H1 (cell line): Measurements from ENCODE around the gene NTRK2. TPM values are rescaled to one million over a fixed set of nuclear protein-coding genes. Genes with fewer than 3 reads are reported as not detected.

ENCODE experiments used
- CTCF ChIA-PET: fragments of 300-600 bp; sonication (Branson Sonifier 250); formaldehyde crosslinking; loops from one replicate; lab custom pipeline; 2021; ENCODE audit not compliant: partially characterized antibody; lab: Charles Lee
- POLR2A ChIA-PET: fragments of 300-600 bp; sonication (Branson Sonifier 250); formaldehyde crosslinking; loops from one replicate; lab custom pipeline; 2021; ENCODE audit warnings: inconsistent platforms; ENCODE audit not compliant: partially characterized antibody; lab: Charles Lee
- DNase-seq, 2 experiments: peaks; one replicate each; pipeline versions ENCODE4 v3.0.0 to v3.0.0-alpha.2; 2010 to 2022; ENCODE audit warnings: low spot score in 2 of 2, low read depth in 1 of 2, mixed read lengths in 1 of 2
- FAIRE-seq: peaks from 2 replicates; lab custom pipeline; 2011; peaks lifted over from hg19 to GRCh38; lab: Jason Lieb, UNC
- H2AFZ ChIP-seq: 2 replicates; pipeline ENCODE4 v1.8.1; 2012; ENCODE audit warnings: low read length, inconsistent platforms
- H2AK5ac ChIP-seq: 2 replicates; pipeline ENCODE4 v1.6.1; 2013; ENCODE audit warnings: low read depth, low read length
- H2BK120ac ChIP-seq: replicated peaks from 2 replicates; pipeline ENCODE3; 2013; ENCODE audit warnings: low read depth, low read length, inconsistent platforms
- H2BK12ac ChIP-seq: 2 replicates; pipeline ENCODE4 v1.6.1; 2013; ENCODE audit warnings: low read depth, low read length
- H2BK15ac ChIP-seq: 2 replicates; pipeline ENCODE4 v1.6.1; 2013; ENCODE audit warnings: low read length
- H2BK20ac ChIP-seq: 2 replicates; pipeline ENCODE4 v1.6.1; 2013; ENCODE audit warnings: low read length
- H2BK5ac ChIP-seq: 2 replicates; pipeline ENCODE4 v1.6.1; 2013; ENCODE audit warnings: low read depth, low read length
- H3K14ac ChIP-seq: 2 replicates; pipeline ENCODE4 v1.6.1; 2013; ENCODE audit warnings: inconsistent platforms; ENCODE audit not compliant: insufficient read length
- H3K18ac ChIP-seq: 2 replicates; pipeline ENCODE4 v1.6.1; 2013; ENCODE audit warnings: low read length; ENCODE audit errors: extremely low read depth
- H3K23ac ChIP-seq: 2 replicates; pipeline ENCODE4 v1.6.1; 2013; ENCODE audit warnings: inconsistent platforms; ENCODE audit not compliant: insufficient read length
- H3K23me2 ChIP-seq: 2 replicates; pipeline ENCODE4 v1.6.1; 2013; ENCODE audit warnings: low read depth, low read length
- H3K27ac ChIP-seq: 2 replicates; pipeline ENCODE4 v1.6.1; 2011; ENCODE audit warnings: low read depth, low read length, inconsistent platforms
- H3K27me3 ChIP-seq, 4 experiments: replicated peaks in 1 of 4; 1 replicate in 1 of 4; 2 replicates in 3 of 4; pipeline versions ENCODE4 v1.6.1 to v1.8.1; 2011 to 2013; ENCODE audit warnings: low read length in 3 of 4, mild to moderate bottlenecking in 3 of 4, inconsistent platforms in 2 of 4, mixed read lengths in 2 of 4, moderate library complexity in 1 of 4; ENCODE audit not compliant: control insufficient read depth in 3 of 4, insufficient read depth in 3 of 4; ENCODE audit errors: extremely low read depth in 1 of 4
- H3K36me3 ChIP-seq, 4 experiments: 2 replicates each; pipeline versions ENCODE4 v1.6.1 to v1.8.1; 2011 to 2013; ENCODE audit warnings: mild to moderate bottlenecking in 4 of 4, low read length in 3 of 4, moderate library complexity in 2 of 4, control low read depth in 1 of 4, inconsistent platforms in 1 of 4; ENCODE audit not compliant: insufficient read depth in 4 of 4, control insufficient read depth in 2 of 4
- H3K4ac ChIP-seq: replicated peaks from 2 replicates; pipeline ENCODE3; 2013; ENCODE audit warnings: low read length, low read depth, mixed read lengths, inconsistent platforms; ENCODE audit not compliant: insufficient read length
- H3K4me1 ChIP-seq, 4 experiments: replicated peaks in 1 of 4; 1 replicate in 1 of 4; 2 replicates in 3 of 4; pipeline versions ENCODE4 v1.6.1 to v1.8.1; 2011 to 2013; ENCODE audit warnings: low read length in 3 of 4, inconsistent platforms in 2 of 4, mixed read lengths in 1 of 4; ENCODE audit not compliant: insufficient read depth in 4 of 4, control insufficient read depth in 3 of 4
- H3K4me2 ChIP-seq, 2 experiments: 2 replicates each; pipeline versions ENCODE4 v1.6.1 to v1.8.1; 2011 to 2013; ENCODE audit warnings: low read depth in 2 of 2, low read length in 2 of 2, control low read depth in 1 of 2, inconsistent platforms in 1 of 2, mild to moderate bottlenecking in 1 of 2; ENCODE audit not compliant: insufficient read depth in 1 of 2
- H3K4me3 ChIP-seq, 4 experiments: fragments of 200-600, 300-600 bp in 1 of 4; sonication (generic), shearing (Covaris generic), sonication (Bioruptor Twin) in 1 of 4; 2 replicates each; pipeline versions ENCODE4 v1.5.1 to v1.8.1; 2011 to 2016; ENCODE audit warnings: low read length in 4 of 4, low read depth in 3 of 4, control low read depth in 2 of 4, inconsistent platforms in 2 of 4, mild to moderate bottlenecking in 2 of 4, mixed read lengths in 1 of 4, moderate library complexity in 1 of 4; ENCODE audit not compliant: insufficient read depth in 2 of 4; ENCODE audit errors: extremely low read depth in 1 of 4
- H3K56ac ChIP-seq: replicated peaks from 2 replicates; pipeline ENCODE3; 2013; ENCODE audit warnings: low read depth, mild to moderate bottlenecking, mixed read lengths, low read length, inconsistent platforms; ENCODE audit not compliant: insufficient read length
- H3K79me1 ChIP-seq: 2 replicates; pipeline ENCODE4 v1.6.1; 2013; ENCODE audit warnings: low read depth, low read length, control low read depth
- H3K79me2 ChIP-seq, 2 experiments: 2 replicates each; pipeline versions ENCODE4 v1.6.1 to v1.8.1; 2012 to 2013; ENCODE audit warnings: low read length in 2 of 2, mild to moderate bottlenecking in 2 of 2, inconsistent platforms in 1 of 2; ENCODE audit not compliant: insufficient read depth in 2 of 2, control insufficient read depth in 1 of 2
- H3K9ac ChIP-seq, 4 experiments: replicated peaks in 1 of 4; 1 replicate in 1 of 4; 2 replicates in 3 of 4; pipeline versions ENCODE4 v1.6.1 to v1.8.1; 2011 to 2013; ENCODE audit warnings: low read depth in 3 of 4, low read length in 3 of 4, control low read depth in 2 of 4, mild to moderate bottlenecking in 2 of 4, moderate library complexity in 2 of 4, inconsistent platforms in 1 of 4; ENCODE audit errors: extremely low read depth in 1 of 4
- H3K9me3 ChIP-seq, 2 experiments: 2 replicates each; pipeline versions ENCODE4 v1.6.1 to v1.8.1; 2012 to 2013; ENCODE audit warnings: mild to moderate bottlenecking in 2 of 2, moderate library complexity in 2 of 2, control low read depth in 1 of 2, inconsistent platforms in 1 of 2, low read depth in 1 of 2, low read length in 1 of 2, mixed read lengths in 1 of 2; ENCODE audit not compliant: insufficient read depth in 2 of 2
- H4K20me1 ChIP-seq, 2 experiments: replicated peaks in 1 of 2; 2 replicates each; pipeline versions ENCODE3 to v1.8.1; 2011 to 2013; ENCODE audit warnings: inconsistent platforms in 2 of 2, low read length in 2 of 2, mild to moderate bottlenecking in 1 of 2; ENCODE audit not compliant: insufficient read depth in 2 of 2, control insufficient read depth in 1 of 2
- H4K5ac ChIP-seq: 2 replicates; pipeline ENCODE4 v1.6.1; 2013; ENCODE audit warnings: low read length, low read depth, mixed read lengths, inconsistent platforms; ENCODE audit not compliant: insufficient read length
- H4K8ac ChIP-seq: 2 replicates; pipeline ENCODE4 v1.8.0; 2013; ENCODE audit warnings: mild to moderate bottlenecking, moderate library complexity, low read length, inconsistent platforms; ENCODE audit not compliant: insufficient read depth; ENCODE audit errors: extremely low read depth
- H4K91ac ChIP-seq: replicated peaks from 2 replicates; pipeline ENCODE3; 2013; ENCODE audit warnings: low read length, mixed read lengths, inconsistent platforms; ENCODE audit not compliant: insufficient read length
- ASH2L ChIP-seq: fragments of 200-600, 300-600 bp; sonication (generic); IDR thresholded peaks from one replicate; pipeline ENCODE4 v1.7.1; 2017; ENCODE audit warnings: low read length
- CEBPB ChIP-seq: IDR thresholded peaks from 2 replicates; pipeline ENCODE4 v1.6.1; 2012; ENCODE audit warnings: low read depth, low read length
- EP300 ChIP-seq, 2 experiments: IDR thresholded peaks; 1 replicate in 1 of 2; 2 replicates in 1 of 2; pipeline ENCODE4 v1.6.1; 2011 to 2012; ENCODE audit warnings: low read depth in 2 of 2, low read length in 2 of 2, mild to moderate bottlenecking in 2 of 2, borderline replicate concordance in 1 of 2, inconsistent platforms in 1 of 2, moderate library complexity in 1 of 2
- GABPA ChIP-seq: IDR thresholded peaks from 2 replicates; pipeline ENCODE4 v1.6.1; 2011; ENCODE audit warnings: mild to moderate bottlenecking, low read length, moderate library complexity, borderline replicate concordance; ENCODE audit not compliant: insufficient read depth
- KDM4A ChIP-seq: IDR thresholded peaks from one replicate; pipeline ENCODE4 v1.7.1; 2012; ENCODE audit warnings: low read depth, mild to moderate bottlenecking, moderate library complexity, low read length, inconsistent platforms; ENCODE audit not compliant: severe bottlenecking
- MAFK ChIP-seq: IDR thresholded peaks from 2 replicates; pipeline ENCODE4 v1.6.1; 2012; ENCODE audit warnings: low read depth, mild to moderate bottlenecking, improper control_type of control experiment, low read length
- NANOG ChIP-seq: IDR thresholded peaks from 2 replicates; pipeline ENCODE4 v1.6.1; 2011; ENCODE audit warnings: low read length, low read depth, mild to moderate bottlenecking, inconsistent platforms; ENCODE audit not compliant: insufficient read depth, poor library complexity, severe bottlenecking
- NRF1 ChIP-seq: IDR thresholded peaks from 2 replicates; pipeline ENCODE4 v1.6.1; 2011; ENCODE audit warnings: mild to moderate bottlenecking, low read depth, low read length, improper control_type of control experiment
- POLR2AphosphoS5 ChIP-seq: IDR thresholded peaks from 2 replicates; pipeline ENCODE4 v1.6.1; 2011; ENCODE audit warnings: low read depth, low read length
- RAD21 ChIP-seq, 2 experiments: IDR thresholded peaks in 1 of 2; conservative IDR thresholded peaks in 1 of 2; 2 replicates each; pipeline ENCODE4 v1.6.1; 2011; ENCODE audit warnings: low read depth in 2 of 2, low read length in 2 of 2, improper control_type of control experiment in 1 of 2, inconsistent platforms in 1 of 2, mild to moderate bottlenecking in 1 of 2, moderate library complexity in 1 of 2
- SIRT6 ChIP-seq: IDR thresholded peaks from one replicate; pipeline ENCODE4 v1.7.1; 2012; ENCODE audit warnings: low read length, inconsistent platforms
- SP4 ChIP-seq: IDR thresholded peaks from 2 replicates; pipeline ENCODE4 v1.6.1; 2012; ENCODE audit warnings: low read length, inconsistent platforms
- TAF7 ChIP-seq: optimal IDR thresholded peaks from 2 replicates; pipeline ENCODE3; 2011; ENCODE audit warnings: low read depth, mild to moderate bottlenecking, inconsistent platforms, low read length, moderate library complexity, borderline replicate concordance
- TEAD4 ChIP-seq: IDR thresholded peaks from 2 replicates; pipeline ENCODE4 v1.6.1; 2012; ENCODE audit warnings: low read depth, low read length, inconsistent platforms, mixed read lengths
- YY1 ChIP-seq: IDR thresholded peaks from 2 replicates; pipeline ENCODE4 v1.6.1; 2011; ENCODE audit warnings: low read depth, mild to moderate bottlenecking, low read length
- whole genome bisulfite sequencing, 2 experiments: shearing (Covaris generic) in 1 of 2; methylation state at CpG; one replicate each; pipeline versions ENCODE4 v1.1.6 to v1.1.7; 2013 to 2015; ENCODE audit warnings: low lambda C conversion rate in 2 of 2, mixed read lengths in 2 of 2, inconsistent platforms in 1 of 2, low coverage in 1 of 2, missing lambda C conversion rate in 1 of 2; ENCODE audit not compliant: insufficient replicate concordance in 2 of 2, insufficient coverage in 1 of 2, insufficient read length in 1 of 2; ENCODE audit errors: extremely low coverage in 1 of 2, missing lambda C conversion rate in 1 of 2; 5-methylcytosine and 5-hydroxymethylcytosine counted together
- polyA plus RNA-seq, 7 experiments: library from polyadenylated mRNA; depleted of rRNA in 3 of 7; stranded (reverse) in 5 of 7; unstranded in 2 of 7; fragments of >200 nt in 5 of 7; fragments of 200-250 nt in 2 of 7; gene quantifications; 1 replicate in 5 of 7; 2 replicates in 1 of 7; 4 replicates in 1 of 7; pipeline versions ENCODE4 v1.2.1 to v1.2.3, GENCODE V29; 2011 to 2013; ENCODE audit warnings: missing spikeins in 2 of 7, mixed read lengths in 2 of 7
- total RNA-seq: library from RNA; stranded (reverse); fragmentation: NEBNext Ultra II Directional; extraction: Animal tissue kit (Norgen Biotek cat#: 25700); gene quantifications from 2 replicates; pipeline ENCODE4 v1.2.1, GENCODE V29; 2021

Gene NTRK2
- total and polyA plus RNA-seq, 2 of the 8 experiments (the other 6 are each of a cell fraction or from before 2014, with no cell fraction given): 0.03 to 0.04 TPM

- H2BK5ac ChIP-seq: no peak overlapping the region
- H4K20me1 ChIP-seq: no peaks in the 10 kb centered on the region
- H3K14ac ChIP-seq: no peak overlapping the region
- DNase-seq: no peak
- H3K79me1 ChIP-seq: no peaks in the 10 kb centered on the region
- peak overlapping the region; percentile 57 for H4K91ac ChIP-seq
- no peak overlapping the region for H2BK120ac ChIP-seq
- POLR2A ChIA-PET: no interaction called here
- H2BK20ac ChIP-seq: no peak overlapping the region
- no peaks in the 10 kb centered on the region for H3K36me3 ChIP-seq
- H3K9me3 ChIP-seq: no peaks in the 10 kb centered on the region
- no peak overlapping the region for H2BK15ac ChIP-seq
- FAIRE-seq: no peak
- no peak overlapping the region for H2BK12ac ChIP-seq
- H3K23me2 ChIP-seq: no peaks in the 10 kb centered on the region
- no peak overlapping the region for H3K4ac ChIP-seq
- no peak overlapping the region for H3K23ac ChIP-seq
- H3K4me2 ChIP-seq: no peak overlapping the region
- H4K8ac ChIP-seq: no peak overlapping the region
- no peak overlapping the region for H3K27ac ChIP-seq
- no peaks in the 10 kb centered on the region; a peak in 1 of 7 replicates for H3K27me3 ChIP-seq
- WGBS, 2 experiments: 90% methylated on average over 7 of the region's 7 CpGs; no CpG with 5 or more reads in 1 of the 2 experiments
- H3K18ac ChIP-seq: no peak overlapping the region
- H3K4me1 ChIP-seq: peaks cover 0 to 11% (median 5%) of the 10 kb centered on the region in 4 experiments; a peak in 5 of 7 replicates
- CTCF ChIA-PET: interaction anchor here (0.8 to 1.4 kb wide), 3 partner anchors 10 to 57 kb away, joined by 3 to 4 read pairs (median 3); no protein-coding TSS in a partner anchor
- H3K56ac ChIP-seq: no peak overlapping the region
- no peak overlapping the region for H3K4me3 ChIP-seq
- H2AK5ac ChIP-seq: no peak overlapping the region
- no peak overlapping the region for H2AFZ ChIP-seq
- no peak overlapping the region for H3K9ac ChIP-seq
- H3K79me2 ChIP-seq: no peaks in the 10 kb centered on the region
- H4K5ac ChIP-seq: no peak overlapping the region
- TF ChIP-seq NRF1 (no peak), CEBPB (no peak), KDM4A (no peak), SIRT6 (no peak), POLR2AphosphoS5 (no peak), YY1 (no peak), NANOG (no peak), TEAD4 (no peak), SP4 (no peak), ASH2L (no peak), EP300 (IDR thresholded peaks at IDR 0.05; ENCODE audit: borderline replicate concordance in 1 of 2, low read depth in 2 of 2, low read length in 2 of 2) (no peak), RAD21 (IDR thresholded peaks at IDR 0.05 in 1 of 2, conservative IDR thresholded peaks at IDR 0.05 in 1 of 2; ENCODE audit: low read depth in 2 of 2, low read length in 2 of 2) (no peak), GABPA (no peak), TAF7 (no peak), MAFK (no peak)
Observed at GRCh38 chr9:84731696-84732095, 62.2 kb downstream of the NTRK2 start.
